ENCODE results near the gene RGL2.

RGL2 gene

GRCh38 chr6:33333666-33334065 lies 34.9 kb upstream of the RGL2 start:
- Histone ChIP-seq H3K27me3 (ENCODE audit: insufficient read depth, low read length) (no peaks in the 10 kb centered on the region), H3K4me1 (ENCODE audit: insufficient read depth, low read length, severe bottlenecking) (peaks cover 15% of the 10 kb centered on the region), H3F3A (ENCODE audit: insufficient read depth, low read length) (no peaks in the 10 kb centered on the region), H3K4me2 (ENCODE audit: low read length) (no peak overlapping the region), H2AFZ (ENCODE audit: low read length) (no peak overlapping the region), H3K9me2 (ENCODE audit: low read depth, low read length) (no peaks in the 10 kb centered on the region), H3K27ac (ENCODE audit: low read depth, low read length, poor library complexity, severe bottlenecking) (no peak overlapping the region), H3K9me3 (ENCODE audit: low read length) (no peaks in the 10 kb centered on the region), H3K9ac (ENCODE audit: low read length) (no peak overlapping the region), H3K4me3 (ENCODE audit: low read depth, low read length, poor library complexity, severe bottlenecking) (no peak overlapping the region), H4K20me1 (ENCODE audit: insufficient read depth, low read length) (no peaks in the 10 kb centered on the region), H3K36me3 (ENCODE audit: insufficient read depth, low read length) (no peaks in the 10 kb centered on the region), H3K79me2 (ENCODE audit: insufficient read depth, low read length) (no peaks in the 10 kb centered on the region)
- TF ChIP-seq EZH2 (IDR thresholded peaks at IDR 0.05; ENCODE audit: borderline replicate concordance, low read length): no peak
- TF ChIP-seq CTCF (IDR thresholded peaks at IDR 0.05; ENCODE audit: low read length): no peak

GRCh38 chr6:33330736-33331135 lies 32.0 kb upstream of the RGL2 start:
- no peak for TF ChIP-seq EZH2 (IDR thresholded peaks at IDR 0.05; ENCODE audit: borderline replicate concordance, low read length)
- no peak for TF ChIP-seq CTCF (IDR thresholded peaks at IDR 0.05; ENCODE audit: low read length)
- no peaks in the 10 kb centered on the region for H3K36me3 ChIP-seq (ENCODE audit: insufficient read depth, low read length)
- H3K9me3 ChIP-seq (ENCODE audit: low read length): no peaks in the 10 kb centered on the region
- H3K27ac ChIP-seq (ENCODE audit: low read depth, low read length, poor library complexity, severe bottlenecking): no peak overlapping the region
- H3K4me1 ChIP-seq (ENCODE audit: insufficient read depth, low read length, severe bottlenecking): peaks cover 17% of the 10 kb centered on the region
- H3K4me3 ChIP-seq (ENCODE audit: low read depth, low read length, poor library complexity, severe bottlenecking): no peak overlapping the region
- H2AFZ ChIP-seq (ENCODE audit: low read length): no peak overlapping the region
- H4K20me1 ChIP-seq (ENCODE audit: insufficient read depth, low read length): no peaks in the 10 kb centered on the region
- H3F3A ChIP-seq (ENCODE audit: insufficient read depth, low read length): no peaks in the 10 kb centered on the region
- no peaks in the 10 kb centered on the region for H3K79me2 ChIP-seq (ENCODE audit: insufficient read depth, low read length)
- no peaks in the 10 kb centered on the region for H3K9me2 ChIP-seq (ENCODE audit: low read depth, low read length)
- no peaks in the 10 kb centered on the region for H3K27me3 ChIP-seq (ENCODE audit: insufficient read depth, low read length)
- H3K4me2 ChIP-seq (ENCODE audit: low read length): no peak overlapping the region
- H3K9ac ChIP-seq (ENCODE audit: low read length): no peak overlapping the region

- no peaks in the 10 kb centered on the region for H4K20me1 ChIP-seq (ENCODE audit: insufficient read depth, low read length)
These were observed 30.3 kb upstream of the RGL2 start for GRCh38 chr6:33329058-33329457.

More at GRCh38 chr6:33329058-33329457, 30.3 kb upstream of the RGL2 start:
- H3K27ac ChIP-seq (ENCODE audit: low read depth, low read length, poor library complexity, severe bottlenecking): no peak overlapping the region
- no peak overlapping the region for H3K4me3 ChIP-seq (ENCODE audit: low read depth, low read length, poor library complexity, severe bottlenecking)
- H3K4me1 ChIP-seq (ENCODE audit: insufficient read depth, low read length, severe bottlenecking): peaks cover 27% of the 10 kb centered on the region
- H2AFZ ChIP-seq (ENCODE audit: low read length): no peak overlapping the region
- H3K79me2 ChIP-seq (ENCODE audit: insufficient read depth, low read length): no peaks in the 10 kb centered on the region
- H3K36me3 ChIP-seq (ENCODE audit: insufficient read depth, low read length): no peaks in the 10 kb centered on the region
- no peaks in the 10 kb centered on the region for H3K9me3 ChIP-seq (ENCODE audit: low read length)
- no peak overlapping the region for H3K4me2 ChIP-seq (ENCODE audit: low read length)
- TF ChIP-seq CTCF (IDR thresholded peaks at IDR 0.05; ENCODE audit: low read length): no peak
- no peak for TF ChIP-seq EZH2 (IDR thresholded peaks at IDR 0.05; ENCODE audit: borderline replicate concordance, low read length)
- H3K27me3 ChIP-seq (ENCODE audit: insufficient read depth, low read length): no peaks in the 10 kb centered on the region
- no peak overlapping the region for H3K9ac ChIP-seq (ENCODE audit: low read length)
- no peaks in the 10 kb centered on the region for H3K9me2 ChIP-seq (ENCODE audit: low read depth, low read length)
- peaks cover under 1% of the 10 kb centered on the region; the same call in 1 of the 2 replicates for H3F3A ChIP-seq (ENCODE audit: insufficient read depth, low read length)

Measured in OCI-LY1 (cell line).